Breast epithelium (tissue), 4 donors: Measurements from ENCODE around the gene DNAH17. TPM values are rescaled to one million over a fixed set of nuclear protein-coding genes. Genes with fewer than 3 reads are reported as not detected.

Experiments used
- DNase-seq, 2 donors: peaks; one replicate each; pipeline ENCODE4 v3.0.0-alpha.2; 2019; ENCODE audit warnings: low spot score in 2 of 2
- H3K27ac ChIP-seq, 2 donors: fragments of 200-600 bp; sonication (generic) in 1 of 2; one replicate each; pipeline ENCODE4 v1.5.1; 2016 to 2019; ENCODE audit warnings: mild to moderate bottlenecking in 1 of 2
- H3K27me3 ChIP-seq, 2 donors: fragments of 200-600 bp; sonication (generic) in 1 of 2; one replicate each; pipeline versions ENCODE4 v1.5.1 to v1.6.0; 2017 to 2019; ENCODE audit warnings: control low read depth in 1 of 2, mild to moderate bottlenecking in 1 of 2
- H3K36me3 ChIP-seq: fragments of 200-600 bp; one replicate; pipeline ENCODE4 v1.5.1; 2019
- H3K4me1 ChIP-seq, 2 donors: fragments of 200-600 bp; sonication (generic); one replicate each; pipeline ENCODE4 v1.5.1; 2016 to 2019; ENCODE audit warnings: control low read depth in 1 of 2
- H3K4me3 ChIP-seq, 3 donors: fragments of 200-600 bp; sonication (generic); 1 replicate in 2 of 3; 2 replicates in 1 of 3; pipeline ENCODE4 v1.5.1; 2016 to 2019; ENCODE audit warnings: mild to moderate bottlenecking in 3 of 3, moderate library complexity in 2 of 3
- H3K9me3 ChIP-seq, 2 donors: fragments of 200-600 bp; sonication (generic) in 1 of 2; one replicate each; pipeline ENCODE4 v1.5.1; 2016 to 2019; ENCODE audit warnings: control low read depth in 1 of 2
- CTCF ChIP-seq, 3 donors: fragments of 450-650 bp; IDR thresholded peaks; one replicate each; pipeline ENCODE4 v1.5.1; 2016 to 2017; ENCODE audit warnings: antibody characterized with exemption in 3 of 3, mild to moderate bottlenecking in 3 of 3, moderate library complexity in 3 of 3
- POLR2A ChIP-seq: fragments of 450-650 bp; IDR thresholded peaks from one replicate; pipeline ENCODE4 v1.6.1; 2016; ENCODE audit warnings: antibody characterized with exemption, mild to moderate bottlenecking, moderate library complexity
- POLR2AphosphoS5 ChIP-seq, 3 donors: sonication (generic); formaldehyde crosslinking; IDR thresholded peaks; one replicate each; pipeline ENCODE4 v1.6.1; 2017; ENCODE audit warnings: antibody characterized with exemption in 3 of 3
- intact Hi-C: fragments of 100-400 bp; cut with DNase I; formaldehyde crosslinking; loops from one replicate; pipeline ENCODE4 v1.15.1; 2023; ENCODE audit warnings: low total_unique reads
- total RNA-seq, 3 donors: library from RNA; depleted of rRNA; stranded (reverse); fragments of >200 nt; gene quantifications; one replicate each; pipeline ENCODE4 v1.1.0, GENCODE V29; 2016

Gene DNAH17
- total RNA-seq, 3 donors from 2014 or later = 0.15 to 0.33 TPM; not detected in 1

- Histone ChIP-seq H3K27ac (no peak overlapping the region), H3K9me3 (no peaks in the 10 kb centered on the region), H3K4me1 (no peaks in the 10 kb centered on the region), H3K27me3 (no peaks in the 10 kb centered on the region), H3K4me3 (no peak overlapping the region), H3K36me3 (no peaks in the 10 kb centered on the region)
- intact Hi-C loops = loop anchor here (10.0 kb wide), 1 partner anchor 142 kb away; no protein-coding TSS in a partner anchor
- no peak for DNase-seq
- TF ChIP-seq POLR2AphosphoS5 (IDR thresholded peaks at IDR 0.05) (no peak), POLR2A (no peak), CTCF (IDR thresholded peaks at IDR 0.05) (no peak)
Observed at GRCh38 chr17:78427140-78427539, 150.1 kb downstream of the DNAH17 start.

DNA sequence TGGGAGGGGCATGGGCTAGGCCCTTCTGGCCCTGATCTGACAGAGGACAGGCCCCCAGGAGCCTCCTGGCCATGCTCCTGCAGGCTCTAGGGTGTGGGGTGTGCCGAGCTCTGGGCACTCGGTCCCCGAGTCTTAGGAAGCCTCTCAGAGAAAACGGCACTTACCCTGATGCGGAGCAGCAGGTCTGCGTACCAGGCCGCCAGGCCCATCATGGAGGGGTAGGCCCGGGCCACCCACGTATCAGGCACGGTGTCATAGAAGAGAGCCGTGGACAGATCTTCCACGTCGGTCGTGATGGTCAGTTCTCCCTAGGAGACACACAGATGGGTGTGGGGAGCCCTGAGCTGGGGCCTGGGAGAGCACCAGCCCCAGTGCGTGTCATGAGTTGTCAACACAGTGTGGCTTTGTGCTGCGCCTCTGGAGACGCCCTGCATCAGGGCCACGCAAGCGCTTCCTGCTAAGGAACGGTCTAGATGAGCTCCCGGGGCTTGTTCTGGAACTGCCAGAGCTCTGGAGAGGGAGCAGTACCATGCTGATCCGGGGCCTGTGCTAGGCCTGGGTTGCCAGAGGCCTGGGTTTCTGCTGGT, 150.8 kb downstream of the DNAH17 start:
- H3K9me3 ChIP-seq = no peaks in the 10 kb centered on the region
- no peaks in the 10 kb centered on the region for H3K27me3 ChIP-seq
- H3K36me3 ChIP-seq = no peaks in the 10 kb centered on the region
- H3K27ac ChIP-seq = no peak overlapping the region
- no peak overlapping the region for H3K4me3 ChIP-seq
- H3K4me1 ChIP-seq = no peaks in the 10 kb centered on the region
- DNase-seq = no peak
- TF ChIP-seq POLR2A (no peak), CTCF (IDR thresholded peaks at IDR 0.05) (no peak), POLR2AphosphoS5 (IDR thresholded peaks at IDR 0.05) (no peak)
- intact Hi-C loops = loop anchor here (10.0 kb wide), 1 partner anchor 142 kb away; no protein-coding TSS in a partner anchor

- no peaks in the 10 kb centered on the region for H3K27me3 ChIP-seq
- H3K27ac ChIP-seq = no peak overlapping the region
- intact Hi-C loops = loop anchor here (10.0 kb wide), 1 partner anchor 141 kb away; no protein-coding TSS in a partner anchor
- no peaks in the 10 kb centered on the region for H3K9me3 ChIP-seq
- H3K36me3 ChIP-seq = no peaks in the 10 kb centered on the region
- TF ChIP-seq CTCF (IDR thresholded peaks at IDR 0.05) = no peak
- TF ChIP-seq POLR2AphosphoS5 (IDR thresholded peaks at IDR 0.05) = no peak
- TF ChIP-seq POLR2A = no peak
- H3K4me1 ChIP-seq = no peaks in the 10 kb centered on the region
- no peak overlapping the region for H3K4me3 ChIP-seq
- no peak for DNase-seq
Observed at GRCh38 chr17:78425429-78425828, 151.8 kb downstream of the DNAH17 start.

GRCh38 chr17:78423961-78424675, 153.1 kb downstream of the DNAH17 start:
- H3K27ac ChIP-seq = no peak overlapping the region
- intact Hi-C loops = loop anchor here (10.0 kb wide), 1 partner anchor 139 kb away; no protein-coding TSS in a partner anchor
- no peaks in the 10 kb centered on the region for H3K9me3 ChIP-seq
- H3K36me3 ChIP-seq = no peaks in the 10 kb centered on the region
- DNase-seq = no peak
- no peaks in the 10 kb centered on the region for H3K4me1 ChIP-seq
- no peak overlapping the region for H3K4me3 ChIP-seq
- TF ChIP-seq POLR2AphosphoS5 (IDR thresholded peaks at IDR 0.05) = no peak
- TF ChIP-seq CTCF (IDR thresholded peaks at IDR 0.05) = no peak
- TF ChIP-seq POLR2A = no peak
- no peaks in the 10 kb centered on the region for H3K27me3 ChIP-seq
